GM21576 (cell line): ENCODE data around the gene SCD5.
A peak's percentile ranks its signal among the peaks of the same experiment; 100 is the strongest.

Experiments used
- ATAC-seq: cut with Tn5 transposase; IDR thresholded peaks from one replicate; pipeline ENCODE4 v1.9.1; 2021; ENCODE audit warnings: mild to moderate bottlenecking, moderate library complexity; ENCODE audit not compliant: unreplicated experiment

The SCD5 gene

DNA sequence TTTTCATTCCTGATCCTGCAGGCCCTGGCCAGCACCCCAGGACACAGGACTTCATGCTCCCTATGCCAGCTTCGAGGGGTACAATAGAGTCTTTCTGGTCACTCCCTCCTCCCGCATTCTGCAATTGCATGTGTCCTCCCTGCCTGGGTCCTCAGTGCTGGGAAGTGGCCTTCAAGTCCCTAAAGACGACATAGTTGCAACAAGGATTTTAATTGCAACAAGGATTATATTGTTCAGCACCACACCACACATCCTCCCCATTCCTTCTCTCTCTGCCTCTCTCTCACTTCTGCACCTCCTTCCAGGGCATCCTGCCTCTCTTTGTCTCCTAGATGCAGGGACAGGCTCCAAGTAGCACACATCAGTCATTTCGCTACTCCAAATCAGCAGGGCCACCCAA is 25.5 kb downstream of the SCD5 start:
- ATAC-seq, result no peak

DNA sequence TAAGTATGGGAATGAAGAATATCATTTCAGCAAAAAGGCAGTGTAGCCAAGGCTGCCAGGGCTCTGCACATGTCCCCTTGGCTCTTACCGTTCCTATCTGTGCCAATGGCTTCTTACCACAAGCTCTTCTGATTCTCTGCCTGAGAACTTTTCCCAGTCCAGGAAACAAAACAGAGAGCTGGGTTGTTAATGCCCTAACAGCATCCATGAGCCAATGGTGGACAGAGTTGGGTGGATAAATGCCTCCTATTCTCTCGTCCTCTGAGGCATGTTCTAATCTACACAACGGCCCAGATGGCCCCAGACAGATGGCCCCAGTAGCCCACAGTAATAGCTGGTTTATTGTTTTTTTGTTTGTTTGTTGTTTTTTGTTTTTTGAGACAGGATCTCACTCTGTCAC is 28.0 kb downstream of the SCD5 start:
- no peak for ATAC-seq

DNA sequence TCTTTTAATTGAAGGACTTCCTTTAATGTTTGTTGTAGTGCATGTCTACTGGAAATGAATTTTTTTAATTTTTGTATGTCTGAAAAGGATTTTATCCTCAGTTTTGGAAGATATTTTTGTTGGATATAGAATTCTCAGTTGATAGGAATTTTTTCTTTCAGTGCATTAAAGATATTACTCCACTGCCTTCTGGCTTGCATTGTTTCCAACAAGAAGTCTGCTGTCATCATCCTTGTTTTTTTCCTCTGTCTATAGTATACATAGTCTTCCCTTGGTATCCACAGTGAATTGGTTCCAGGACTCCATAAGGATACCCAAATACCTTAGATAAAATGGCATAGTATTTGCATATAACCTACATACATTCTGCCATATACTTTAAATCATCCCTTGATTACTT is 33.5 kb downstream of the SCD5 start:
- ATAC-seq, result no peak

DNA sequence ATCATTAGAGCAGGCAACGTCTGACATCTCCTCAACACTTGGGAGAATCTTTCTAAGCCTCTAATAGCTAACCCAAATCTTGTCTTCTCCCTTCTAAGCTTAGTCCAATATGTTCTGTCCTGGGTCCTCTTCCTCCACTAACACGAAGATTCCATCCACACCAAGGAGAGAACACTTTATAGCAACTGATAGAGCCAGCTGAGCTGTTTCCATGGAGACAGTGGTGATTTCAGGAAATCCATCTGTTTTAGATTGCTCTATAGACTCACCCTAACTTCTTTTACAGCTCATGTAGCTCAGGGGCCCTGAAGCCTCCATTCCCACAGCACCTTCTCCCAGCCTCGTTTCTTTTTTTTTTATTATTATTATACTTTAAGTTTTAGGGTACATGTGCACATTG is 37.4 kb downstream of the SCD5 start:
- no peak for ATAC-seq

DNA sequence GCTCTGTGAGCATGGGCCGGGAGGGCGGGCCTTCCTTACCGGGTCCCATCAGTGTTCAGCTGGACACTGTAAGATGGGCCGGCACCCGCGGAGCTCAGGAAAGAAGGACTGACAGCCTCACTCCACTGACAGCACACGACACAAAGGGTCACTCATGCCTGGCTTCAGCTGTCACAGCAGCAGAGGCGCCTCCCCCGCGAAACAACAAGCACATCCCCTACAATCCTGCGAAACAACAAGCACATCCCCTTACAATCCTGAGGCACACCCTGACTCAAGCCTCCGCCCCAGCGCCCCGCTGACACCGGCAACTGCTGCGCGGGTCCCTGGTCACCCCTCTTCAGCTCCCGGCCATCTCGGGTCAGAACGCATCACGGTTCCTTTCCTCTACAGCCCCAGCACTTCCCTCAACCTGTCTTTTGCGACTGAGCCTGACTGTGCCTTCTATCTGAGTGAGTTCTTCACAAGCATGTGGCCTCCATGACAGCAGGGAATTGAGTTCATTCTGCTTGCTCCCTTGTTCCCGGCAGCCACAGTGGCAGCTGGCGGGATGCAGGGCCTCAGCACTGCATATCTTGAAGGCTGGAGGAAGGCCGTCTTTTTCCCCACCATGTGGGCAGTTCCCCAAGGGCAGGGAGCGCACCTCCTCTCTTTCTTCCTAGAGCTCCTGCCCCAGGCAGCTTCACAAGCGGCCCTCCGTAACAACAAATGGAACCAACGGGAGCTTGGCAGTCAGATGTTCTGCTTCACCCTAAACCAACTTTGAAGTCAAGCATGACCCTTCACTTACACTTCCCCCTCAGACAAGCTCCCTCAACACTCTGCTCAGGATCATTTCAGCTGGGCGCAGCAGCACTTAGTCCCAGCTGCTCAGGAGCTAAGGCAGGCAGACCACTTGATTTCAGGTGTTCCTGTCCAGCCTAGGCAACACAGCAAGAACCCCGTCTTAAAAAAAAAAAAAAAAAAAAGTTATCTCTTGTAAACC is 39.6 kb downstream of the SCD5 start:
- no peak for ATAC-seq

DNA sequence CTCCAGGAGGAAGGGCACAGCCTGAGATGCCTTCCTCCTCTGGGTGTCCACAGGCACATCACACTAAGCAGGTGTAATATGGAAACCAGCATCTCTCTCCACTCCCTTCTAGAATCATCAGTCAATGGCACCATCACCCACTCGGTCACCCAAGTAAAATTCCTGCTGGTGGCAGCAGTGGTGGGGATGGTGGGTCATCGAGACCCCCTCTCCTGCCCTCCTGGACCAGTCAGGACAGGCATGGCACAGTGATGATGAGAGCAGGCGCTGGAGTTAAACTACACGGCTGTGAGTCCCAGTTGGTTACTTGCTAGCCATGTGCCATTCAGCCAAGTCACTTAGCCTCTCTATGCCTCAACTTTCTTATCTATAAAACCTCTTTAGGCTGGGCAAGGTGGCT is 42.5 kb downstream of the SCD5 start:
- ATAC-seq, result no peak

DNA sequence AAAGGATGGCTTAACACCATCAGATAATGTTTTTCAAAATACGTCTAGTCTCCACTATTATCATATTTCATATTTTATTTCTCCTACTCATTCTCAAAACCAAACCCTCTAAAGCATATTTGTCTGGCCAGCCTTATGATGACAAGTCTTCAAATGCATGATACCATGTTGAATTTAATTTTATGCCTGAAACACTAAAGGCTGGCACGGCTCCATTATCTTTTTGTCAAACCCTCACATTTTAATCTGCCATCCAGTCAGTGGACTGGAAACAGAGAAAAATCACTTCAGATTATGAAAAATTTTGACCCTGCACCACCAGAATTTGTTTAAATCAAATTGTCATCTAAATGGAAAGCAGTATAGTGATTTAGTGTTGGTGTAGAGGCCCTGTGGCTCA is 42.9 kb downstream of the SCD5 start:
- ATAC-seq, result no peak

DNA sequence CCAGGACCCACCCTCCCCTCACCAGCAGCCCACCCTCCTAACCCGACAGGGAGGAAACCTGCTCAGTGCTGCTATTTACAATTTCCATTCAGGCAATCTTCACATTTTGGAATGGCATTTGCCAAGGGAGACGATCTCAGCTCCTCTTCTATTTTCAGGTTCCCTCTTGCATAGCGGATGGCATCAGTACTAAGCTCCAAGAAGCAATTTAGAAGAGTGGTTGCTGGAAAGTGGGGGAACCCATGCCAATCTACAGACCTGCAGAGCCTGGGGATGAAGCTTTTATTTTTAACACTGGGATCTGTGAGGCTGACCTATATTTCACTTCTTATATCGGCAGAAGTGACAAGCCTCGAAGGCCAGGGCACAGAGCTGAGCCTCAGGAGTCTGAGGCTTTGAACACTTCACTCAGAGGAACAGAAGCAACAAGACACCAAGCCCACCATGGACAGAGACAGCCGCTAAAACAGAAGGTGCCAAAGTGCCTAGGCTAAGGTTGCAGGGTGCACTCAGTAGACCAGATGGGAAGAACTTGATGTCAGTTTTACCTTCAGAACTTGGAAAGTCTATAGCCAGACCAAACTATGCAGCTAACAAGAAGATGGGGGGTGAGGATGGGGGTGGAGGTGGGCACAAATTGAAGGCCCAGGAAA is 44.0 kb downstream of the SCD5 start:
- no peak for ATAC-seq

DNA sequence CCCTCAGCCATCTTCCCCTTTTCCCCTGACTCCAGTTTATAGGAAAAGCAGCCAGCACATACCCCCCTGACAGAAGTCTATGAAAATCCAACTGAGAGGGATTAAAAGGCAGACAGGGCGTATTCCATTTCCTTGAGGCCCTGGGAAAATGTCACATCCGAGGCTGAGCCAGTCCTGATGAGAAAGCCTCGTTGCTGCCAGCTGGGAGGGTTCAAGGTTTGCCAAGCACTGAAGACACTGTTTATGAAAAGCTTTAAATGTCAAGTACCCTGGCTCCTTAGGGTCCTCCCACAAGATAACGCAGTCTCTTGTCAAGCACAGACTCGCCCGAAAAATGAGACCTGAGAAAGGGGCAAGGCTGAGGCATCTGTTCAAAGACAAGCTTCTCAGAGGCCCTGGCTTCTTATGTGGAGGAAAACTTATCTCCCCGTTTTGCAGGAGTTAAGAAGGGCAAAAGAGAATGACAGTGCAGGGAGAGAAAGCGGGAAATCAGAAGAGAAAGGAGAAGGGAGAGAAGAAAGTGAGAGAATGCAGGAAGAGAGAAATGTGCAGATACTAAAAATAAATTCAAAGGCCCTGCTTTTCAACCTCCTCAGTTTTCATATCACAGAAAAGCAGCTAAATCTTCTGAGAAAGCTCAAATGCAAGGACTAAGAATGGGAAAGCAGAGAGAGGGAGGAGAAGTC is 44.7 kb downstream of the SCD5 start:
- no peak for ATAC-seq

DNA sequence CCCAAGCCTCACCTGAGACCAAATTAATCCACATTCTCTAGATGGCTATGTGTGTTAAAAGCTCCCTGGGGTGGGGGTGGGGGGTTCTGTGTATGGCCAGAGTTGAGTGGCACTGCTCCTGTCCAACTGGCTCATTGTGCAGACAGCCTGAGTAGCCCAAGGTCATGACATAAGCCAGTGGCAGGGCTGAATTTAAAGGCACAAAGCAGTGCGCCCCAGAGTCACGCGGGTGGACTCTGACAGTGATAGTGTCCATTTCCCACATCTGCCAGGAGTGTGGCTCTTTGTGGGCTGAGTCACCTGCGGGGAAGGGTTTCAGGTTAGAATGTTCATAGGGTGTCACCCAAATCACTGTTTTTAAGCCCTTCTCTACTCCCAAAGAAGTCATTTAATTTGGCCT is 45.4 kb downstream of the SCD5 start:
- ATAC-seq, result no peak

DNA sequence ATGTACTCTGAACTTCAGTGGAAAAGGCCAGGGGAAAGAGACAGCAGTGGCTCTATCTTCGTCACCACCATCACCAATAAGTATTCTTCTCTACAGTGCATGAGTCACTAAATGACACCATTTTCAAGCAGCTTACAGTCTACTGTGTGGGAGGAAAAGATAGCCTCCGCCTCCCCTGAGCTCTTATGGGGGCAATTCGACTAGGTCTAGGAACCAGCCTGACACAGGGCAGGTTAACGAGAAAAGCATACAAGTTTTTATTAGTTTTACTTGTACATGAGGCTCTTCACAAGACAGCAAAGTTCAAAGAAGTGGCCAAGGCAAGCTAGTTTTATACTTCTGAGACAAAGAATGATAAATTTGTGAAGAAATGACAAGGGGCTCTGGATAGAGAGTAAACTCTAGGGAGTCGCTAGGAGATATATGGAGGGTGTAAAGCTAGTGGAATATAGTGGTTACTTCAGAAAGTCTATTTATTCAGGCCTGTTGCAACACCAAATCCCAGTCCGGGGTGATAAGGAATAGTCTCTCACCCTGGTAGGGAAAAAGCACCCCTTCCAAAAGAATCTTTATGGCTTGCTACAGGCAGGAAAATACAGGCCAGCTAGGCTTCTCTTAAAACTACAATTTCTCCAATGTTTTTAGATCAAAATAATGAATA is 49.7 kb downstream of the SCD5 start:
- no peak for ATAC-seq

DNA sequence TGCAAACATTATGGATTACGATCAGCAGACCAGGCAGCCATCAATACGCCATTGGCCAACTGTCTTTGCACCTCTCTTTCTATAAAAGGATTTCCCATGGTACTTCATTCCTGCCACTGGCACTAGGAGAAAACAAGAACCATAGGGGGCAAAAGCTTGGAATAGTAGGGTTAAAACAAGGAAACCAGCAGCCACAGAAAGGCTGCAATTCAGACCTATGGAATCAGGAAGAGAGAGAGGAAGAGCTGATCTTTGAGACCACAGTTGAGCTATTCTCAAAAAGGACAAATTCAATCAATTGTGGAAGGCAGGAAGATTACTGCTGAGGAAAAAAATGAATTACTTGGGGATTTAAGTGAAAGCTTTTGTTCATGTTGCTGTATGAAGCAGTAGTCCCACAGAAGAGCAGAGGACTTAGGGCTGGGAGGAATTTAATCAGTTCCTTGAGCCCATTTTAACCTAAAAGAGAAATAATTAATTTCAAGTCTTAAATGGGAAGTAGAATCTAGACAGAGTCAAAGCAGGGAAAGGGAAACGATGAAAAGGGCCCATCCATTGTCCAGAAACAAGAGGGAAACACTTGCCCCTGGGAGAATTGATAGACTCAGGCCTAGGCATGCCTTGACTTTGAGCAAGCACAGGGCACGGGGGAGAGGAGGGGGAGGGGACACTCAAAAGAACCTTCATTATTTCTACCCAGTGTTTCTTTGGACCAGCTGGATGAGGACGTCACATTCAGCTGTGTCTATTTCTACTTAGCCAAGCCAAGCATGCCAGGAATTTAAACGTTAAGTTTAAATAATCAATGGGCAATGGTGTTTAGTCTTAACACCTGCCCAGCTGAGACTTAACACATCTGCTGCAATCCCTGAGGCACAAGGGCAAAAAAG is 50.7 kb downstream of the SCD5 start:
- ATAC-seq, result no peak

DNA sequence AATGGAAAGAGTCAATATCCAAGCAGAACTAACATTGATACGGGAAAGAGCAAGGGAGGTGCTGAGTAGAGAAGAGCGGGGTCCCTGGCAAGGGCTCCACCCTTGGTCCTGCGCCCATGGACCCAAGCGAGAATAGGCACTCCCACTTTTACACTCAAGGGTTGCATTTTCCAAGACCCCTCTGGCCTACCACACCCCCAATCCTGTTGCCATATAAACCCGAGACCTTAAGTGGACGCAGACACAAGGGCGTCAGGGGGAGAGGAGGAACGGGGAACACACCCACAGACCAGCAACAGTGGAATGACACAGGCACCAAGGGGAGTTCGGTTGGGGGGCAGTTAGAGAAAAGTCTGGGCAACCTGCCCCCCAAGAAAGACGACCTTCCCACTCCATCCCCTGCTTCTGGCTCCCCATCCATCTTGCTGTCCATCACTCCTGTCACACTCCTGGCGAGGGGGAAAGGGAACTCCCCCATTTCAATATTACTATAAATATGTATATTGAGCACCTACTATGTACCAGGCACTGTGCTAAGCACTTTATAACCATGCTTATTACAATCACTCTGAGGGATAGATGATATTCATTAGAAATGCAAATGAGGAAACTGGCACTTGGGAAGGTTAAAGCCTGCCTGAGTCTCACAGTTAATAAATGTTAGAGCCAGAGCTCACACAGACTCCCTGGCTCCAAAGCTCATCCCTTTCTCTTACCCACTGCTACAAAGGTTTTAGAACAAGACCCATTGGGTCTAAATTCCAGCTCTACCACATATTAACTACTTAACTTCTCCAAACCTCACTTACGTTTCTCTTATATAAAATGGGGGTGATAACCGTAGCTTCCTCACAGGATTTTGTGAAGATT is 51.7 kb downstream of the SCD5 start:
- ATAC-seq, result no peak

DNA sequence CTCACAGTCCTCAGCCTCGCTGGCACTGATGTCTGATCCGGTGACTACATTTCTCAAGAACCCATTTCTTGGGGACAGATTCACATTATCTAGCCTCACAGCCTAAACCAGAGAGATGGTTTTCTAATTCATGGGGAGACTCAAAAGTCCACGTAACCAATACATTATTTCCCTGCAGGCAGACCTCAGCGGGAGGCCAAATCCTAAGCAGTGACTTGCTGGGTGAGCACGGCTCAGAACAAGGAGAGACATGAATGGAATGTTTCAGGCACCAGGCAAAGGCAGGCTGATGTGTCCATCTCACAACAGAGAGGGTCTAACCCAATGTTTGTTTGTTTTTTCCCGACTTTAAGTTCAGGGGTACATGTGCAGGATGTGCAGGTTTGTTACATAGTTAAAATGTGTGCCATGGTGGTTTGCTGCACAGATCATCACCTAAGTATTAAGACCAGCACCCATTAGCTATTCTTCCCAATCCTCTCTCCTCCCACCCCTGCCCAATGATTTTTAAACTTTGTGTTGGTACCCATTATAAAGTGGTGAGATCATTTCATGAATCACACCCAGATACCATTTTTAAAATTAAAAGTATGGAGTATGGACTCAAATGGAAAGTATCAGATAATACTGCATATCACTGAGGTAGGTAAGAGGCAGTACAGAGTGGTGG is 53.3 kb downstream of the SCD5 start:
- ATAC-seq, result no peak

DNA sequence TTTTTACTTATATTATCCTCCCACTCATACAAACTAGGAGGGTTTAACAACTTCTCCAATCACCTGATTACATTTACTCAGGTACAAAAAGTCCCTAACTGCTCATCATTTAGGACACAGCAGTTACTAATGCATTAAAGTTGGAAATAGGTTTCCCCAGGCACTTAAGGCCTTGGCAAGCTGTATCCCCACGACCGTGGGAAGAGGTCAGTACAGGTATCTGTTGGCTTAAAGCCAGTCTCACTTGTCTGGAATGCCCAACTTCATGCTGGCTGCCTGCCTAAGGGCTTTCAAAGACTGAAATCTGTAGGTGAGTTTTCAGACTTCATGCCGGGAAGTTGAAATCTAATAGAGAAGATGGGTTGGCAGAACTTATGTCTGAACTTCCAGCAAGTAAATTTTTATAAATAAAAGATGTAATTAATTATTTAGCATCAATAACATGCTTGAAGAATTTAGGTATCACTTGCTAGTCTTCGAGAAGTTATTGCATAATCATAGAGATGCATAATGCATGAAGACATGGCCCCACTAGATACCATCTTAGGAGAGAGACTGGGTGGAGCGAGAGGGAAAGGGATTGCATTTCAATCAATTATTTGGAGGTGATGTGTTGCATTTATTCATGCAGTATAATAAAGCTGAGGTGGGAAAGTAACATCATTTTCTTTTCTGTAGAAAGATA is 54.2 kb downstream of the SCD5 start:
- no peak for ATAC-seq

DNA sequence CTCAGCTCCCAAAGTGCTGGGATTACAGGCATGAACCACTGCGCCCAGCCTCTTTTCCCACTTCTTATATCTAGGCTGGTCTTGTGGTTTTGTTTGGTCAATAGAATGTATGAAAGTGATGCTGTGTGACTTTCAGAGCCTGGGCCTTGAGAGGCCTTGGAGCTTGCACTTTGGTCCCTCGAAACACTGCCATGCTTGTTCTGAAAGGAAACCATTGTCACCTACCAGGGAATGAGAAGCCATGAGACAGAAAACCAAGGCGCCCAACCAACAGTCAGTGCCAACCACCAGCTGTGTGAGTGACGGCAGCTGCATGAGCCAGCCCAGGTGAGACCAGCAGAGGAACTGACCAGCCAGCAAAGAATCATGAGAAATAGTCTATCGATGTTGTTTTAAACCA is 57.4 kb downstream of the SCD5 start:
- ATAC-seq, result no peak

DNA sequence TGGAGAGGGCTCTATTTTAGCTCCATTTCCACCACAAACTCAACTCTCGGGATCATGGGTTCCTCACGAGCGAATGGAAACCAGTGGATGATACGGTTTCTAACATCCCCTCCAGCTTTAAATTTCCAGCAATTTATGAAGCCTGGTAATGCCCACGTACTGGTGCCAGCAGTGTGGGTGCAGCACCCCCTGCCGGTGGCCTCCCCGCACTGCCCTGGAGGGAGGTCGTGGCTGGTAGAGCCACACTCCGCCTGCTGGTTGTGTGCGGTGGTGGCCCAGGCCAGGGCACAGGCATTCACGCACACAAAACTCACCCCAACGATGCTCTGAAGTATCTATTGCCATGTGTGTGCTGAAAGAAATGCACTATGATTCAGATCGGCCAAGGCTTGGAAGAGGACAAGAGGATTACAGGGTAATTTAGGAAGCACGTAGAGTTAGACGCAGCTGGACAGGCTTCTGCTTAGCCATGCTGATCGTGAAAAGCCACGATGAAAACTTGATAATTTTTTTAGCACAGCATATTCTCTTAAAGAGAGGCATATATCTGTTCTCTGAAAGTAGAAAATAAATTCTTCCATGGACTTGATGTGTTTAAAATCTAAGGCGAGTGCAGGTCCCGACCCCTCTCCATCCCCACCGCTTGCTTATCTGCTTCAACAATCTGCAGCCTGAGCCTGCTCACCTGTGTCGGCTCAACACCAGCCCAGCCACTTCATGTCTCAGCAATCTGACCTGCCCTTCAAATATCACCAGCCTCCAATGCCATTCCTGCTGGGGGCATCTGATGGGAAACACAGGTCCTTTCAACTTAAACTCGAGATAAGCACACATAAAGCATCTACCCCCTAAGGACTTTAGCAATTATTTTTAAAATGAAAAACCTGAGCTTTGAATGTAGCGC is 59.1 kb downstream of the SCD5 start:
- peak; percentile 99 for ATAC-seq
